ENCODE data around the gene CRYL1. TPM values are rescaled to one million over a fixed set of nuclear protein-coding genes. Genes with fewer than 3 reads are reported as not detected.

CRYL1 gene
- total and polyA plus RNA-seq, 2 of the 8 experiments (the other 6 are each of a cell fraction or from before 2014, with no cell fraction given) = 1.9 to 6.4 TPM

- TF ChIP-seq ZNF274 (IDR thresholded peaks at IDR 0.05; ENCODE audit: borderline replicate concordance, extremely low read depth, low read length) (no peak), CBX5 (IDR thresholded peaks at IDR 0.05; ENCODE audit: low read depth, low read length) (no peak), CHD7 (IDR thresholded peaks at IDR 0.05; ENCODE audit: insufficient replicate concordance, low read length) (no peak), POLR2A (IDR thresholded peaks at IDR 0.05; ENCODE audit: control extremely low read depth in 1 of 2, low read depth in 2 of 2, low read length in 2 of 2) (no peak)
These were observed 124.1 kb downstream of the CRYL1 start (continued) for GRCh38 chr13:20401531-20401930.
